HL-60 (cell line): ENCODE measurements around the gene RIPK3.

Experiments used
- GABPA ChIP-seq: IDR thresholded peaks from 2 replicates; pipeline ENCODE4 v1.6.1; 2012; ENCODE audit warnings: low read depth
- SPI1 ChIP-seq: IDR thresholded peaks from 2 replicates; pipeline ENCODE4 v1.6.1; 2012; ENCODE audit warnings: low read depth, mild to moderate bottlenecking, borderline replicate concordance
- TF ChIP-seq, protein P1 (sequence below): IDR thresholded peaks from one replicate; pipeline ENCODE4 v1.5.1; 2011; ENCODE audit warnings: low read length, control low read depth, inconsistent platforms; ENCODE audit not compliant: insufficient read depth

DNA sequence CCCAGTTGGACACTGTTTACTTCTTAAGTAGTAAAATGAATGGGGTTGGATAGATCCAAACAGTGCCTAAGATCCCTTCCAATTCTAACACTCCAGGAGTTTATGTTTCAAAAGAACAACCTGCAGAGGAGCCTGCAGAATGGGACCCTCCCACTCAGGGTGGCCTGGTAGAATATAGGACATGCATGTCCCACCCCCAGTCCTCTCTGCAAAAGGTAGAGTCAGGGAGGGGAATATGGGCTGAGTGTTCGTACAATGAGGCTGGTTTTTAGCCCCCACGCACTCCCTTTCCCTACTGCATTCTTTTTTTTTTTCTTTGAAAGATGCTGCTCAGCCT is 47.2 kb upstream of the RIPK3 start:
- TF ChIP-seq, protein P1, sequence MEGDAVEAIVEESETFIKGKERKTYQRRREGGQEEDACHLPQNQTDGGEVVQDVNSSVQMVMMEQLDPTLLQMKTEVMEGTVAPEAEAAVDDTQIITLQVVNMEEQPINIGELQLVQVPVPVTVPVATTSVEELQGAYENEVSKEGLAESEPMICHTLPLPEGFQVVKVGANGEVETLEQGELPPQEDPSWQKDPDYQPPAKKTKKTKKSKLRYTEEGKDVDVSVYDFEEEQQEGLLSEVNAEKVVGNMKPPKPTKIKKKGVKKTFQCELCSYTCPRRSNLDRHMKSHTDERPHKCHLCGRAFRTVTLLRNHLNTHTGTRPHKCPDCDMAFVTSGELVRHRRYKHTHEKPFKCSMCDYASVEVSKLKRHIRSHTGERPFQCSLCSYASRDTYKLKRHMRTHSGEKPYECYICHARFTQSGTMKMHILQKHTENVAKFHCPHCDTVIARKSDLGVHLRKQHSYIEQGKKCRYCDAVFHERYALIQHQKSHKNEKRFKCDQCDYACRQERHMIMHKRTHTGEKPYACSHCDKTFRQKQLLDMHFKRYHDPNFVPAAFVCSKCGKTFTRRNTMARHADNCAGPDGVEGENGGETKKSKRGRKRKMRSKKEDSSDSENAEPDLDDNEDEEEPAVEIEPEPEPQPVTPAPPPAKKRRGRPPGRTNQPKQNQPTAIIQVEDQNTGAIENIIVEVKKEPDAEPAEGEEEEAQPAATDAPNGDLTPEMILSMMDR = no peak
- TF ChIP-seq GABPA (no peak), SPI1 (no peak)
